Body of pancreas (tissue), 4 donors: ENCODE measurements around the gene TMBIM6. TPM values are rescaled to one million over a fixed set of nuclear protein-coding genes. Genes with fewer than 3 reads are reported as not detected.
A peak's percentile ranks its signal among the peaks of the same experiment; 100 is the strongest.
"Not testable (repeated sequence)": the region's sequence is repeated elsewhere in the genome, so short reads cannot be mapped to it uniquely, and the experiment has no call there.

ENCODE experiments used
- ATAC-seq: fragments of 150-250 bp; one replicate; pipeline ENCODE4 v1.9.1; 2016
- DNase-seq, 4 donors: peaks; one replicate each; pipeline ENCODE4 v3.0.0-alpha.2; 2019
- H3K27ac ChIP-seq, 4 donors: fragments of 200-600 bp; sonication (generic); 1 replicate in 3 of 4; 2 replicates in 1 of 4; pipeline versions ENCODE4 v1.5.1 to v1.6.1; 2016 to 2019; ENCODE audit warnings: mild to moderate bottlenecking in 1 of 4, mixed read lengths in 1 of 4, moderate library complexity in 1 of 4
- H3K27me3 ChIP-seq, 2 donors: fragments of 200-600 bp; sonication (generic); one replicate each; pipeline ENCODE4 v1.6.0; 2016; ENCODE audit warnings: mild to moderate bottlenecking in 1 of 2
- H3K36me3 ChIP-seq, 2 donors: fragments of 200-600 bp; sonication (generic); replicated peaks in 1 of 2; 2 replicates each; pipeline ENCODE4 v1.5.1; 2016; ENCODE audit warnings: low read depth in 2 of 2; ENCODE audit not compliant: insufficient read depth in 1 of 2
- H3K4me1 ChIP-seq: fragments of 200-600 bp; sonication (generic); one replicate; pipeline ENCODE4 v1.6.0; 2016
- H3K4me3 ChIP-seq, 2 donors: fragments of 200-600 bp; sonication (generic); 1 replicate in 1 of 2; 2 replicates in 1 of 2; pipeline ENCODE4 v1.5.1; 2016 to 2019
- H3K9me3 ChIP-seq, 3 donors: fragments of 200-600 bp; sonication (generic); 1 replicate in 2 of 3; 2 replicates in 1 of 3; pipeline ENCODE4 v1.5.1; 2016
- CTCF ChIP-seq, 7 experiments: fragments of 450-650 bp in 4 of 7; fragments of 200-600 bp in 3 of 7; sonication (generic) in 3 of 7; IDR thresholded peaks; one replicate each; pipeline ENCODE4 v1.5.1; 2016 to 2019; ENCODE audit warnings: antibody characterized with exemption in 7 of 7
- POLR2A ChIP-seq, 3 donors: fragments of 450-650 bp; IDR thresholded peaks; one replicate each; pipeline ENCODE4 v1.6.1; 2016; ENCODE audit warnings: antibody characterized with exemption in 3 of 3, mild to moderate bottlenecking in 2 of 3
- WGBS, 2 donors: methylation state at CpG; one replicate each; pipeline ENCODE4 v1.1.5; 2017; 5-methylcytosine and 5-hydroxymethylcytosine counted together
- intact Hi-C: fragments of 100-400 bp; cut with DNase I; formaldehyde crosslinking; loops from one replicate; pipeline ENCODE4 v1.15.1; 2023
- total RNA-seq, 2 donors: library from RNA; depleted of rRNA; stranded (reverse); fragments of >200 nt; gene quantifications; one replicate each; pipeline ENCODE4 v1.1.0, GENCODE V29; 2016

TMBIM6 gene
- total RNA-seq, 2 donors from 2014 or later, result 234 to 256 TPM

GRCh38 chr12:49764126-49764525 lies 22.8 kb downstream of the TMBIM6 start:
- Histone ChIP-seq H3K27ac (no peak overlapping the region), H3K9me3 (no peaks in the 10 kb centered on the region), H3K4me3 (no peak overlapping the region), H3K36me3 (peaks cover 16 to 42% of the 10 kb centered on the region in 2 donors), H3K4me1 (no peaks in the 10 kb centered on the region), H3K27me3 (no peaks in the 10 kb centered on the region)
- intact Hi-C loops, result no loop called here
- TF ChIP-seq POLR2A (IDR thresholded peaks at IDR 0.05) (no peak), CTCF (IDR thresholded peaks at IDR 0.05) (no peak)
- no peak for ATAC-seq
- WGBS, 2 donors, result 76 to 83% methylated on average over 2 to 3 of the region's 3 CpGs
- DNase-seq, result no peak

- Histone ChIP-seq H3K27ac (no peak overlapping the region), H3K4me1 (no peaks in the 10 kb centered on the region), H3K36me3 (peaks cover 7 to 32% of the 10 kb centered on the region in 2 donors), H3K27me3 (no peaks in the 10 kb centered on the region), H3K4me3 (no peak overlapping the region), H3K9me3 (no peaks in the 10 kb centered on the region)
- DNase-seq (no peak), ATAC-seq (no peak)
- WGBS, 2 donors, result 88 to 90% methylated on average over 8 of the region's 8 CpGs
- intact Hi-C loops, result no loop called here
- TF ChIP-seq POLR2A (IDR thresholded peaks at IDR 0.05) (no peak), CTCF (IDR thresholded peaks at IDR 0.05) (no peak)
Measured at GRCh38 chr12:49766115-49766455, 24.7 kb downstream of the TMBIM6 start.

- TF ChIP-seq CTCF (IDR thresholded peaks at IDR 0.05), result no peak
- TF ChIP-seq POLR2A (IDR thresholded peaks at IDR 0.05), result no peak
- DNase-seq, result no peak
- 67 to 74% methylated on average over 4 of the region's 4 CpGs for WGBS, 2 donors
- no peak for ATAC-seq
- Histone ChIP-seq H3K27me3 (no peaks in the 10 kb centered on the region), H3K27ac (no peak overlapping the region), H3K9me3 (no peaks in the 10 kb centered on the region), H3K4me1 (no peaks in the 10 kb centered on the region), H3K4me3 (no peak overlapping the region), H3K36me3 (peaks cover 0 to 22% of the 10 kb centered on the region in 2 donors)
- intact Hi-C loops, result no loop called here
Measured at GRCh38 chr12:49767333-49767732, 26.0 kb downstream of the TMBIM6 start.

- ATAC-seq, H3K4me3 ChIP-seq, intact Hi-C loops: not testable (repeated sequence)
Measured at GRCh38 chr12:49773102-49773501, 31.7 kb downstream of the TMBIM6 start.

GRCh38 chr12:49776413-49776812 lies 35.1 kb downstream of the TMBIM6 start:
- ATAC-seq (peak; percentile 80), DNase-seq (peak; percentile 54 to 73 (median 69))
- Histone ChIP-seq H3K36me3 (no peaks in the 10 kb centered on the region), H3K4me1 (no peaks in the 10 kb centered on the region), H3K4me3 (no peak overlapping the region), H3K9me3 (no peaks in the 10 kb centered on the region), H3K27ac (no peak overlapping the region), H3K27me3 (no peaks in the 10 kb centered on the region)
- intact Hi-C loops, result no loop called here
- WGBS, 2 donors, result 15 to 17% methylated on average over 6 to 7 of the region's 7 CpGs
- TF ChIP-seq CTCF (IDR thresholded peaks at IDR 0.05), result peak; percentile 39 to 82 (median 66)
- no peak for TF ChIP-seq POLR2A (IDR thresholded peaks at IDR 0.05)

More at GRCh38 chr12:49773102-49773501, 31.7 kb downstream of the TMBIM6 start:
- H3K36me3 ChIP-seq, H3K4me1 ChIP-seq, H3K27me3 ChIP-seq, H3K27ac ChIP-seq, DNase-seq, H3K9me3 ChIP-seq: not testable (repeated sequence)
- WGBS, 2 donors, result 83 to 85% methylated on average over 6 to 7 of the region's 7 CpGs
